Spleen (tissue), 11 donors: ENCODE results near the gene DBNDD1. TPM values are rescaled to one million over a fixed set of nuclear protein-coding genes. Genes with fewer than 3 reads are reported as not detected.

Experiments used
- DNase-seq: peaks from one replicate; pipeline ENCODE4 v3.0.0-alpha.2; 2020
- H3K27ac ChIP-seq, 8 donors: fragments of 200-600 bp; sonication (generic) in 7 of 8; 1 replicate in 4 of 8; 2 replicates in 4 of 8; pipeline versions ENCODE4 v1.5.0 to v1.8.0; 2016 to 2021; ENCODE audit warnings: inconsistent platforms in 4 of 8, mild to moderate bottlenecking in 4 of 8, moderate library complexity in 1 of 8
- H3K27me3 ChIP-seq, 7 donors: fragments of 200-600 bp; sonication (generic) in 6 of 7; replicated peaks in 1 of 7; 1 replicate in 4 of 7; 2 replicates in 3 of 7; pipeline versions ENCODE4 v1.5.0 to v1.8.0; 2016 to 2021; ENCODE audit warnings: inconsistent platforms in 3 of 7, mild to moderate bottlenecking in 1 of 7
- H3K36me3 ChIP-seq, 6 donors: fragments of 200-600 bp; sonication (generic) in 5 of 6; 1 replicate in 4 of 6; 2 replicates in 2 of 6; pipeline versions ENCODE4 v1.5.0 to v1.8.0; 2016 to 2021; ENCODE audit warnings: inconsistent platforms in 2 of 6
- H3K4me1 ChIP-seq, 6 donors: fragments of 200-600 bp; sonication (generic) in 5 of 6; 1 replicate in 3 of 6; 2 replicates in 3 of 6; pipeline versions ENCODE4 v1.5.0 to v1.8.0; 2016 to 2021; ENCODE audit warnings: inconsistent platforms in 3 of 6
- H3K4me3 ChIP-seq, 8 donors: fragments of 200-600 bp; sonication (generic) in 7 of 8; 1 replicate in 4 of 8; 2 replicates in 4 of 8; pipeline versions ENCODE4 v1.5.0 to v1.8.0; 2016 to 2021; ENCODE audit warnings: inconsistent platforms in 4 of 8, mild to moderate bottlenecking in 4 of 8, moderate library complexity in 2 of 8
- H3K9me3 ChIP-seq, 8 donors: fragments of 200-600 bp; sonication (generic) in 7 of 8; 1 replicate in 4 of 8; 2 replicates in 4 of 8; pipeline versions ENCODE4 v1.5.0 to v1.8.0; 2016 to 2021; ENCODE audit warnings: inconsistent platforms in 4 of 8
- POLR2A ChIP-seq, 3 donors: fragments of 450-650 bp; IDR thresholded peaks; one replicate each; pipeline ENCODE4 v1.5.1; 2017; ENCODE audit warnings: antibody characterized with exemption in 3 of 3, mild to moderate bottlenecking in 1 of 3
- POLR2AphosphoS5 ChIP-seq, 3 donors: sonication (generic); formaldehyde crosslinking; IDR thresholded peaks; one replicate each; pipeline ENCODE4 v1.5.1; 2017; ENCODE audit warnings: antibody characterized with exemption in 3 of 3
- WGBS, 5 donors: extraction: QIAGEN DNeasy Blood & Tissue Kit in 3 of 5; methylation state at CpG; one replicate each; pipeline versions ENCODE4 v1.1.5 to v1.1.7; 2013 to 2018; 5-methylcytosine and 5-hydroxymethylcytosine counted together
- intact Hi-C: fragments of 100-400 bp; cut with DNase I; formaldehyde crosslinking; loops from one replicate; pipeline ENCODE4 v1.15.0; 2023; ENCODE audit warnings: low total_unique reads
- polyA plus RNA-seq, 3 donors: library from polyadenylated mRNA; stranded (reverse); fragments of 200-250 nt; gene quantifications; one replicate each; pipeline ENCODE4 v1.2.1, GENCODE V29; 2013
- total RNA-seq, 7 donors: library from RNA; depleted of rRNA in 3 of 7; stranded (reverse); fragments of >200 nt in 3 of 7; fragmentation: NEBNext Ultra II Directional in 4 of 7; extraction: Animal tissue kit (Norgen Biotek cat#: 25700) in 4 of 7; gene quantifications; one replicate each; pipeline versions ENCODE4 v1.1.0 to v1.2.1, GENCODE V29; 2016 to 2021
- TF ChIP-seq, protein P1 (sequence below), 11 experiments: fragments of 200-600 bp in 7 of 11; fragments of 450-650 bp in 4 of 11; sonication (generic) in 4 of 11; IDR thresholded peaks in 8 of 11; conservative IDR thresholded peaks in 3 of 11; 1 replicate in 7 of 11; 2 replicates in 4 of 11; pipeline versions ENCODE4 v1.4.0 to v1.8.0; 2016 to 2021; ENCODE audit warnings: antibody characterized with exemption in 11 of 11, inconsistent platforms in 4 of 11, mild to moderate bottlenecking in 1 of 11
- donor health status: healthy with polysubstance abuse.
- donor health status: DM: no; HTN: no; CAD: no; lungs with moderate emphysema.
- donor health status: DM: no; HTN: no; CAD: no.
- donor health status: Bipolar disorder and iron deficiency.
- donor health status: healthy.
- donor health status: DM: no; HTN: no; CAD: no.
- donor health status: DM: yes; HTN: yes; CAD: no.

DBNDD1 gene
- total and polyA plus RNA-seq, 10 donors: 0.66 to 3.7 (median 1.7) TPM

DNA sequence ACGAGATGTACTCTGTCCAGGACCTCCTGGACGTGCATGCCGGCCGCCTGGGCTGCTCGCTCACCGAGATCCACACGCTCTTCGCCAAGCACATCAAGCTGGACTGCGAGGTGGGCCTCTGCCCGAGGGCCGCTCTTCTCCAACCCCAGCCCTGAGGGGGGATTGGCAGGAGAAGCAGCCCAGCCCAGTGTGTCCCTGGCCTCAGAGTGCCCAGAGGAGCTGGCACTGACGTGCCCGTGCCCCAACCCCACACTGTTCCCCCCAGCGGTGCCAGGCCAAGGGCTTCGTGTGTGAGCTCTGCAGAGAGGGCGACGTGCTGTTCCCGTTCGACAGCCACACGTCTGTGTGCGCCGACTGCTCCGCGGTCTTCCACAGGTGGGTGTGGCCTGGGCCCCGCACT lies 55.1 kb downstream of the DBNDD1 start:
- WGBS, 5 donors: 80 to 94% (median 93%) methylated on average over 1 to 25 of the region's 25 CpGs
- Histone ChIP-seq H3K27ac (no peak overlapping the region), H3K36me3 (peaks cover 0 to 89% (median 26%) of the 10 kb centered on the region in 6 donors), H3K27me3 (no peaks in the 10 kb centered on the region), H3K9me3 (no peaks in the 10 kb centered on the region), H3K4me3 (no peak overlapping the region), H3K4me1 (peaks cover 0 to 13% (median 0%) of the 10 kb centered on the region in 6 donors)
- intact Hi-C loops: no loop called here
- TF ChIP-seq POLR2A (IDR thresholded peaks at IDR 0.05) (no peak), POLR2AphosphoS5 (IDR thresholded peaks at IDR 0.05) (no peak)
- TF ChIP-seq, protein P1, sequence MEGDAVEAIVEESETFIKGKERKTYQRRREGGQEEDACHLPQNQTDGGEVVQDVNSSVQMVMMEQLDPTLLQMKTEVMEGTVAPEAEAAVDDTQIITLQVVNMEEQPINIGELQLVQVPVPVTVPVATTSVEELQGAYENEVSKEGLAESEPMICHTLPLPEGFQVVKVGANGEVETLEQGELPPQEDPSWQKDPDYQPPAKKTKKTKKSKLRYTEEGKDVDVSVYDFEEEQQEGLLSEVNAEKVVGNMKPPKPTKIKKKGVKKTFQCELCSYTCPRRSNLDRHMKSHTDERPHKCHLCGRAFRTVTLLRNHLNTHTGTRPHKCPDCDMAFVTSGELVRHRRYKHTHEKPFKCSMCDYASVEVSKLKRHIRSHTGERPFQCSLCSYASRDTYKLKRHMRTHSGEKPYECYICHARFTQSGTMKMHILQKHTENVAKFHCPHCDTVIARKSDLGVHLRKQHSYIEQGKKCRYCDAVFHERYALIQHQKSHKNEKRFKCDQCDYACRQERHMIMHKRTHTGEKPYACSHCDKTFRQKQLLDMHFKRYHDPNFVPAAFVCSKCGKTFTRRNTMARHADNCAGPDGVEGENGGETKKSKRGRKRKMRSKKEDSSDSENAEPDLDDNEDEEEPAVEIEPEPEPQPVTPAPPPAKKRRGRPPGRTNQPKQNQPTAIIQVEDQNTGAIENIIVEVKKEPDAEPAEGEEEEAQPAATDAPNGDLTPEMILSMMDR (IDR thresholded peaks at IDR 0.05 in 8 of 11, conservative IDR thresholded peaks at IDR 0.05 in 3 of 11): no peak
- DNase-seq: no peak

DNA sequence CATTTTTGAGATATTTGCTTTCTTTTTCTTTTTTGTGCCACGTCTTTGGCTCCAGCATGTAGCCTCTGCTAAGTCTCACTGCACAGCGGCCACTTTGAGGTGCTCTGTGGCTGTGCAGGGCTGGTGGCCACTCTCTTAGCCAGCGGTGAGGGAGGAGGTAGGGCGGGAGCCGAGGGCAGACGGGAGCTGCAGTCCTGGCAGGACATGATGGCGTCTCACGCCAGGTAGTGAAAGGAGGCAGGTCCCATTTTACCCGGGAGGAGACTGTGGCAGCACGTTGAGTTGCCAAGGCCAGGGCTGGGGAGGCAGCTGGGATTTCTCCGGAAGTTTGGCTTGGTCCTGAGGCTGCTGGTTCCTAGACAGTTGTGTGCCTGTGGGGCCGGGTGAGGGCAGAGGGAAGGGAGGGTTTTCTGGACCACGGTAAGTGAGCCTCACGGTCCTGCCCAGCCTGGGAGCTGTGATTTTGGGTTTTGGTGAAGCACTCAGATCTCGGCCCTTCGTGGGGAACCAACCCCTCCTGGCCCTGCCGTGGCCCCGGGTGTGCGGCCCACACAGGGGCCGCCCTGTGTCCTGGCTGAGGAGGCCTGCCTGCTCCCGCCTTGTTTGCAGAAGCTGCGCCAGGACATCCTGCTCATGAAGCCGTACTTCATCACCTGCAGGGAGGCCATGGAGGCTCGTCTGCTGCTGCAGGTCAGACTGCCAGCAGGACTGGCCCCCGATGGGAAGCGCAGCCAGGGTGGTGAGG lies 56.3 kb downstream of the DBNDD1 start:
- Histone ChIP-seq H3K9me3 (no peaks in the 10 kb centered on the region), H3K27ac (no peak overlapping the region), H3K27me3 (no peaks in the 10 kb centered on the region), H3K36me3 (peaks cover 0 to 97% (median 34%) of the 10 kb centered on the region in 6 donors), H3K4me3 (no peak overlapping the region), H3K4me1 (peaks cover 0 to 23% (median 1%) of the 10 kb centered on the region in 6 donors)
- intact Hi-C loops: no loop called here
- 84 to 91% (median 89%) methylated on average over 16 to 26 of the region's 26 CpGs for WGBS, 5 donors
- DNase-seq: no peak
- TF ChIP-seq, protein P1 (IDR thresholded peaks at IDR 0.05 in 8 of 11, conservative IDR thresholded peaks at IDR 0.05 in 3 of 11): no peak
- TF ChIP-seq POLR2A (IDR thresholded peaks at IDR 0.05): no peak
- TF ChIP-seq POLR2AphosphoS5 (IDR thresholded peaks at IDR 0.05): no peak

DNA sequence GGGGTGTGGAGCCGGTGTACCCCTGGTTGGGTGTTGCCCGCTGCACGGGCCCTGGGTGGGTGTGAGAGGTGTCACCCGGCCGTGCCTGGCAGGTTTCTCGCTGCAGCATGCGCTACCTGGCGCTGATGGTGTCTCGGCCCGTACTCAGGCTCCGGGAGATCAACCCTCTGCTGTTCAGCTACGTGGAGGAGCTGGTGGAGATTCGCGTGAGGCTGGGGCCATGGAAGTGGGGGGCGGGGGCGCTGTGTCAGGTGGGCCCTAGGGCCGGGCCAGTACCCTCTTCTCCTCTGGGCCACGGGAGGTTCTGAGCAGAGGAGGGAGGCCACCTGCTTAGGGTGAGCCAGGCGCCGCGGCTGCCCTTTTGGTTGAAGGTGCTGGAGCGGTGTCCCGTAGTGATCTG lies 57.3 kb downstream of the DBNDD1 start:
- TF ChIP-seq, protein P1 (IDR thresholded peaks at IDR 0.05 in 8 of 11, conservative IDR thresholded peaks at IDR 0.05 in 3 of 11): no peak
- no peak for TF ChIP-seq POLR2AphosphoS5 (IDR thresholded peaks at IDR 0.05)
- TF ChIP-seq POLR2A (IDR thresholded peaks at IDR 0.05): no peak
- intact Hi-C loops: no loop called here
- H3K4me1 ChIP-seq: peaks cover 6 to 23% (median 10%) of the 10 kb centered on the region in 6 donors
- H3K36me3 ChIP-seq: peaks cover 0 to 100% (median 34%) of the 10 kb centered on the region in 6 donors
- H3K4me3 ChIP-seq: no peak overlapping the region
- DNase-seq: no peak
- no peaks in the 10 kb centered on the region for H3K27me3 ChIP-seq
- 95 to 97% (median 96%) methylated on average over 18 to 23 of the region's 23 CpGs for WGBS, 5 donors
- H3K27ac ChIP-seq: no peak overlapping the region
- H3K9me3 ChIP-seq: no peaks in the 10 kb centered on the region

DNA sequence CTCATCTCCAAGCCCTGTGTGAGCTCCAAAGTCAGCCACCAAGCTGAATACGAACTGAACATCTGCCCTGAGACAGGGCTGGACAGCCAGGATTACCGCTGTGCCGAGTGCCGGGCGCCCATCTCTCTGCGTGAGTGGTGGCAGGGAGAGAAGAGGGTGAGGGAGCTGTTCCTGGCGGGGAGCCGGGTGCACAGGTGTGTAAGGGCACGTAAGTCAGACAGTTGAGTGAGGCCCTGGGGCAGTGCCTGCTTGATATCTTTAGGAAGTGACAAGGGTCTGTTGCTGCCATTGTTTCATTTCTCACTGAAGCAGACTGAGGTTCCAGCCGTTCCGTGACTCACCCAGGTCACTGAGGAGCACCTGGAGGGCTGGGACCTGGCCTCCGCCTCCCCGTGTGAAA lies 58.3 kb downstream of the DBNDD1 start:
- Histone ChIP-seq H3K36me3 (peaks cover 0 to 93% (median 28%) of the 10 kb centered on the region in 6 donors), H3K4me1 (peaks cover 13 to 33% (median 20%) of the 10 kb centered on the region in 6 donors), H3K9me3 (no peaks in the 10 kb centered on the region), H3K27ac (no peak overlapping the region), H3K4me3 (no peak overlapping the region), H3K27me3 (no peaks in the 10 kb centered on the region)
- TF ChIP-seq POLR2AphosphoS5 (IDR thresholded peaks at IDR 0.05): no peak
- TF ChIP-seq POLR2A (IDR thresholded peaks at IDR 0.05): no peak
- TF ChIP-seq, protein P1 (IDR thresholded peaks at IDR 0.05 in 8 of 11, conservative IDR thresholded peaks at IDR 0.05 in 3 of 11): no peak
- WGBS, 5 donors: 96 to 97% (median 96%) methylated on average over 13 of the region's 13 CpGs
- no peak for DNase-seq
- intact Hi-C loops: no loop called here
